ENCODE results near the gene ATXN10. TPM values are rescaled to one million over a fixed set of nuclear protein-coding genes. Genes with fewer than 3 reads are reported as not detected.

Gene ATXN10
- total and polyA plus RNA-seq, 2 experiments from 2014 or later = 109 to 216 TPM

DNA sequence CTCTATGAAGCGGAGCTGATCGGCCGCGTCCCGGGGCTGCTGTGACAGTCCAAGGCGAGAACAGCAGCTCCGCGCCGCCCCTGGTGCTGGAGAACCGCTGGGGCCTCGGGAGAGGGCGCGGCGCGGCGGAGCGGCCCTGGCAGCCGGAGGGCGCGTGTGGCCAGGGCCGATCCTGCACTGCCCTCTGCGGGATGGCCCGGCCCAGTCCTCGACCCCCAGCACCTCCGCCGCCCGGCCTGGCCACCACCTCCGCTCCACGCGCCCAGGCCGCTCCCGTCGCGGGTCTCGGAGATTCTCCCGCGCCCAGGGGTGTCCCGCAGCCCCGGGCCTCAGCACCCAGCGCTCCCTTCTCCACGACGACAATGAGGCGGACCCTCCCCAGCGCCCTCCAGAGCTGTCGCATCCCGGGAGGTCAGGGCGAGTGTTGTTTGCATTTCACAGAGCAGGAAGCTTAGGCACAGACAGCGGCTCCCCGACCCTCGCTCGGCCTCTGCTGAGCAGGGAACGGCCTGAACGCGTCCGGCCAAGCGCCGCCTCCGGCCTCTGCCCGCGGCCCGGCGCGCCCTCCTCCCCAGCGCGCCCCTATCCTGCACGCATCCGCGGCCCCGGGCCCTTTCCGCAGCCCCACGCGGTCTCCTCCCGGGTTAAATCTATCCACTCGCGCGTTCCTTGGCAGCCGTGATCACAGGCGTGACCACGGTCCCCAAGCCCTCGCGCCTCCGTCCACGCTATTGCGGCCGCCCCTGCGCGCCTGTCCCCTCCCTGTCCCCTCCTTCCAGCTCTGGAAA lies 195.7 kb downstream of the ATXN10 start:
- TF ChIP-seq EZH2 (IDR thresholded peaks at IDR 0.05; ENCODE audit: insufficient read depth, poor library complexity, severe bottlenecking) (no peak), EZH2phosphoT487 (IDR thresholded peaks at IDR 0.05; ENCODE audit: insufficient read depth, low read depth) (no peak)
- Histone ChIP-seq H3K4me1 (ENCODE audit: insufficient read depth) (no peaks in the 10 kb centered on the region; the same call in 1 of the 2 replicates), H2AFZ (peak overlapping the region; percentile 59), H3K4me3 (peak overlapping the region; percentile 65), H3K9me2 (ENCODE audit: insufficient read depth) (no peaks in the 10 kb centered on the region), H3K36me3 (ENCODE audit: low read depth) (no peaks in the 10 kb centered on the region), H4K20me1 (ENCODE audit: insufficient read depth) (no peaks in the 10 kb centered on the region), H3K27ac (no peak overlapping the region), H3K4me2 (ENCODE audit: unreplicated experiment) (peak overlapping the region; percentile 90), H3K9ac (no peak overlapping the region), H3K79me2 (ENCODE audit: insufficient read depth) (no peaks in the 10 kb centered on the region), H3F3A (ENCODE audit: insufficient read depth) (peaks cover 7% of the 10 kb centered on the region), H3K27me3 (replicated peaks; ENCODE audit: insufficient read depth) (peaks cover 28% of the 10 kb centered on the region), H3K9me3 (ENCODE audit: low read depth) (peaks cover under 1% of the 10 kb centered on the region)
- 3 to 5% methylated on average over 65 to 71 of the region's 87 CpGs for WGBS, 2 experiments (ENCODE audit: low coverage in 1 of 2, low lambda C conversion rate in 2 of 2, missing lambda C conversion rate in 2 of 2)
- in situ Hi-C loops (cut with MboI) = no loop called here
- peak; percentile 69 for DNase-seq

DNA sequence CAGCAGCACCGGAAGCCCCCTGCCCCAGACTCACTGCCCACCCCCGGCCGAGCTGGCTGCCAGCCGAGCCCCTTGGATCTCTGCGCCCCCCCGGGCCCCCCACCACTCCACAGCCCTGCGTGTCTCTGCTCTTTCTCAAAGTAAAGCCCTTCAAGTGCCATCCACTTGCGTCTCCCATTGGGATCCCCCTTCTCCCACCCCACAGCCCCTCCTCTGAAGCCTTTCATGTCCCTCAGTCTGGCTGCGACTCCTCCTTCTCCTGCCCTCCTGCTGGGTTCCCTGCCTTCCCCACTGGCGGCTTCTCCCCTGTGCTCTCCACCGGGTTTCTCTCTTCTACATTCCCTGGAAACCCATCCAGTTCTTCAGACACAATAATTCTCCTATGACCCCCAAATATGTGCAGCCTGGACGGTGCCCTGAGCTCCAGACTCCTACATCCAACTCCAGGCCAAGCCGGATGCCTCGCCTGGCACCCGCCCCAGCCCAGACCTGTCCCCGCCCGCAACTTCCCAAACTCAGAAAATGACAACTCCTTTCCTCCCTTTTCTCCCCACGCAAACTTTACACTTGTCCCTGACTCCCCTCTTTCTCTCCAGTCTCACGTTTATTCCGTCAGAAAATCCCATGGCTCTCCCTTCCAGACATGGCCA lies 196.4 kb downstream of the ATXN10 start:
- peak overlapping the region; percentile 65 for H3K4me3 ChIP-seq
- H3K9me3 ChIP-seq (ENCODE audit: low read depth) = peaks cover 5% of the 10 kb centered on the region
- H3K9ac ChIP-seq = no peak overlapping the region
- H3K4me1 ChIP-seq (ENCODE audit: insufficient read depth) = no peaks in the 10 kb centered on the region; the same call in 1 of the 2 replicates
- no peak overlapping the region for H2AFZ ChIP-seq
- in situ Hi-C loops (cut with MboI) = no loop called here
- no peaks in the 10 kb centered on the region for H3K79me2 ChIP-seq (ENCODE audit: insufficient read depth)
- H3K27me3 ChIP-seq (replicated peaks; ENCODE audit: insufficient read depth) = peaks cover 28% of the 10 kb centered on the region
- H3K9me2 ChIP-seq (ENCODE audit: insufficient read depth) = no peaks in the 10 kb centered on the region
- DNase-seq = no peak
- H3K27ac ChIP-seq = no peak overlapping the region
- no peaks in the 10 kb centered on the region for H3F3A ChIP-seq (ENCODE audit: insufficient read depth)
- no peak overlapping the region for H3K4me2 ChIP-seq (ENCODE audit: unreplicated experiment)
- H4K20me1 ChIP-seq (ENCODE audit: insufficient read depth) = no peaks in the 10 kb centered on the region
- TF ChIP-seq EZH2 (IDR thresholded peaks at IDR 0.05; ENCODE audit: insufficient read depth, poor library complexity, severe bottlenecking) (no peak), EZH2phosphoT487 (IDR thresholded peaks at IDR 0.05; ENCODE audit: insufficient read depth, low read depth) (no peak)
- no peaks in the 10 kb centered on the region for H3K36me3 ChIP-seq (ENCODE audit: low read depth)
- WGBS, 2 experiments (ENCODE audit: low coverage in 1 of 2, low lambda C conversion rate in 2 of 2, missing lambda C conversion rate in 2 of 2) = 58 to 83% methylated on average over 13 to 20 of the region's 20 CpGs

DNA sequence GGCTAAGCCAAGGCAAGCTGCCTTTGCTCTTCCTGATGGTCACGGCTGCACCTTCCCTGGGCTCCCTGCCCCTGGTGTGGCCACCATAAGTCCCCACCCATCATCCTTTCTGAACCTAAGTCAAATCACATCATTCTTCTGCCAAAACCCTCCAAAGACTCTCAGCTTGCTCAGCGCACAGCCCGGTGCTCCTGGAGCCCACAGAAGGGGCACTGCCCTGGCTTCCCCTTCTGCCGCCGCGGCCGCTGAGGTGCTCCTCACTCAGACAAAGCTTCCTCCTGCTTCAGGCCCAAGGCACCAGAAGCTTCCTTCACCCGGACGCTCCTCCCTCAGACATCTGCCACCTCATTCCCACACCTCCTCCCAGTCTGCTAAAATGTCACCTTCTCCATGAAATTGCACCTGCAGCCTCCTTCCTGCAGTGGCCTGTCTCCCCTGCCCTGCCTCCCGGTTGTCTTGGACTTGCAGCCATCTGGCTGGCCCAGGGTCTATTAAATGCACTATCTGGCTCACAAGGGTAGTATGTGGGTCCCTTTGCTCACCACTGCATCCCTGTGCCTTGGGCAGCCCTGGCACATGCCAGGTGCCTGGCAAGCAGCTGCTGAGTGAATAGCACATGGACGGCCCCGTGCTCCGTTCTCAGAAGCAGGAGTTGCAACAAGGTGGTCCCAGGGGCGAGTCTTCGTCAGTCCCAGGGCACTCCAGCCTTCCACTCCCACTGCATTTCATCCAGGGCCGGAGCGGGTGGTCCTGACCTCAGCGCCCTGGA lies 197.1 kb downstream of the ATXN10 start:
- Histone ChIP-seq H3F3A (ENCODE audit: insufficient read depth) (no peaks in the 10 kb centered on the region), H3K4me1 (ENCODE audit: insufficient read depth) (no peaks in the 10 kb centered on the region; the same call in 1 of the 2 replicates), H3K36me3 (ENCODE audit: low read depth) (no peaks in the 10 kb centered on the region), H4K20me1 (ENCODE audit: insufficient read depth) (no peaks in the 10 kb centered on the region), H3K4me2 (ENCODE audit: unreplicated experiment) (no peak overlapping the region), H3K79me2 (ENCODE audit: insufficient read depth) (no peaks in the 10 kb centered on the region), H3K4me3 (no peak overlapping the region), H2AFZ (no peak overlapping the region), H3K9me3 (ENCODE audit: low read depth) (peaks cover 5% of the 10 kb centered on the region), H3K9ac (no peak overlapping the region), H3K27me3 (replicated peaks; ENCODE audit: insufficient read depth) (peaks cover 28% of the 10 kb centered on the region), H3K9me2 (ENCODE audit: insufficient read depth) (no peaks in the 10 kb centered on the region), H3K27ac (no peak overlapping the region)
- in situ Hi-C loops (cut with MboI) = no loop called here
- TF ChIP-seq EZH2phosphoT487 (IDR thresholded peaks at IDR 0.05; ENCODE audit: insufficient read depth, low read depth) (no peak), EZH2 (IDR thresholded peaks at IDR 0.05; ENCODE audit: insufficient read depth, poor library complexity, severe bottlenecking) (no peak)
- 94 to 97% methylated on average over 18 of the region's 18 CpGs for WGBS, 2 experiments (ENCODE audit: low coverage in 1 of 2, low lambda C conversion rate in 2 of 2, missing lambda C conversion rate in 2 of 2)
- no peak for DNase-seq

DNA sequence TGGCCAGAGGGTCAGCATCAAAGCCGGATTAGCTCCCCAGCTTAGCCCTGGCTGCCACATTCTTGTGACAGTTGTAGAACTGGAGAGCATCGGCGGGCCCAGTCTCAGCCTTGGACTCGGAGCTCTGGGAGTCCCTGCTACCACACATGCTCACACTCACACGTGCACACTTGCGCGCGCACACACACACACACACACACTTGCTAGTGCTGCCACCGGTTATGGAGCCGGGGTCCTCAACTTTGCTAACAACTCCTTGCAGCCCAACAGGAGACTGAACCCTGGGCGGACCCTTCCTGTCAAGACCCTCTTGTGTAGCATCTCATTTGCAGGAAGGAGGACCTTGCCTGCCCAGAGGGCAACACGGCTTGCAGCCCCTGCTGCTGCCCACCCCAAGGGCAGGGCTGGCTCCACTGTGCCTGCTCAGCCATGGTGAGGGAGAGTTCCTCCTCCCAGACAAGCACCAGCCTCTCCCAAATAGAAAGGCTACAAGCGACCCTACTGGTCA lies 197.8 kb downstream of the ATXN10 start:
- Histone ChIP-seq H3K27ac (no peak overlapping the region), H3K4me2 (ENCODE audit: unreplicated experiment) (no peak overlapping the region), H3K36me3 (ENCODE audit: low read depth) (no peaks in the 10 kb centered on the region), H3K9ac (no peak overlapping the region), H3K4me1 (ENCODE audit: insufficient read depth) (no peaks in the 10 kb centered on the region; the same call in 1 of the 2 replicates), H3F3A (ENCODE audit: insufficient read depth) (no peaks in the 10 kb centered on the region), H3K9me2 (ENCODE audit: insufficient read depth) (no peaks in the 10 kb centered on the region), H4K20me1 (ENCODE audit: insufficient read depth) (no peaks in the 10 kb centered on the region), H2AFZ (no peak overlapping the region), H3K79me2 (ENCODE audit: insufficient read depth) (no peaks in the 10 kb centered on the region), H3K4me3 (no peak overlapping the region), H3K27me3 (replicated peaks; ENCODE audit: insufficient read depth) (peaks cover 33% of the 10 kb centered on the region), H3K9me3 (ENCODE audit: low read depth) (peaks cover 5% of the 10 kb centered on the region)
- in situ Hi-C loops (cut with MboI) = no loop called here
- TF ChIP-seq EZH2phosphoT487 (IDR thresholded peaks at IDR 0.05; ENCODE audit: insufficient read depth, low read depth) (no peak), EZH2 (IDR thresholded peaks at IDR 0.05; ENCODE audit: insufficient read depth, poor library complexity, severe bottlenecking) (no peak)
- no peak for DNase-seq
- WGBS, 2 experiments (ENCODE audit: low coverage in 1 of 2, low lambda C conversion rate in 2 of 2, missing lambda C conversion rate in 2 of 2) = 83 to 89% methylated on average over 12 to 13 of the region's 13 CpGs
